ENCODE data around the gene TBL1X.

TBL1X gene

DNA sequence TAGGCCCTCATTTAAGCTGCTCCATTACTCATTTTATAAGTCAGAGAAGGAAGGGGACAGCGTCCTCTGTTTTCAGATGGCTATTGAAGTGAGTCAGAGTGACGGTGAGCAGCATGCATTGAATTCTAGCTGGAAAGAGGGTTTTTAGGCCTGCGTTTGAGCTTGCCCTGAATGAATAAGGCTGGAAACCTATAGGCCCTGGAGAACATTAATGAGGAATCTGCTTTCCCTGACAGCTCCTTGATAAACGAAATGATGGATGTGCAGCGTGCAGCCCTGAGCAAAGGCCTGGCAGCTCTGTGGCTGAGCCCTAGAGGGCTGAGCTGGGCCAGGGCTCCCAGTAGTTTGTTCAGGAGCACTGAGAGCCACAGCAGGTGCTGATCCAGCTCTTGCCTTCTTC lies 33.4 kb downstream of the TBL1X start:
- DNase-seq = no peak
- ATAC-seq = no peak

DNA sequence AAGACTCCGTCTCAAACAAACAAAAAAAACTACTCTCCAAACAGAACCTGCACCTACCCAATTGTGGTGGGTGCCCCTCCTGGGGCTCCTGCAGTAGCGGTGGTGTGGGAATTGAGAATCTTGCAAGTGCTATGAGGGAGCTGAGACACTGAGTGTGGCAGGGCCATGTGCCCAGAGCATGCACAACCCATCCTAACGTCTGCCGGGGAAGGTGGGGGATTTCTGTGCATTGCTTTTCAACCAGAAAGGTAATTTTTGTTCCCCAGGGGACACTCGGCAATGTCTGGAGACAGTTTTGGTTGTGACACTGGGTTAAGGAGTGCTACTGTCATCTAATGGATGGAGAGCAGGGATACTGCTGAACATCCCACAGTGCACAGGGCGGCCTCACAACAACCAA lies 35.7 kb downstream of the TBL1X start:
- no peak for DNase-seq
- ATAC-seq = no peak

- DNase-seq (no peak), ATAC-seq (no peak)
These were observed 36.5 kb downstream of the TBL1X start for GRCh38 chrX:9501362-9501761.

DNA sequence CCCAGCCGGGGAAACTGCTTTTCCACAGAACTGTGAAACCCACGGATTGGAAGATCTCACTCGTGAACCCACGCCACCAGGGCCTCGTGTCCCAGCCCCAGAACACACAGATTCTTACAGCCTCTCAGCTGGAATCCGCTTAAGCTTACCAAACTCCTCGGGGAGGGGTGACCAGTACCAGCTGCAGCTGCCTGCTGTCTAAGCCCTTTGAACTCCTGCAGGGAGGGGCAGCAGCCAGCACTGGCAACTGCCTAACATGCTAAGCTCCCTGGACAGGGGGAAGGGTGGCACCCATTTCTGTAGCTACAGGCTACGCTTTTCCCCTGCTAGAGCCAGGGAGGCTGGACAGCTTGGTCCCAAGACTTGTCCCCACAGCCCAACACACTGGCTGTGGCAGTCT lies 38.4 kb downstream of the TBL1X start:
- ATAC-seq = no peak
- no peak for DNase-seq

- ATAC-seq = no peak
- no peak for DNase-seq
These were observed 45.5 kb downstream of the TBL1X start for GRCh38 chrX:9510366-9510765.

GRCh38 chrX:9510980-9511379 lies 46.1 kb downstream of the TBL1X start:
- ATAC-seq = no peak

GRCh38 chrX:9515489-9515888 lies 50.6 kb downstream of the TBL1X start:
- no peak for DNase-seq
- ATAC-seq = no peak

More at GRCh38 chrX:9510980-9511379, 46.1 kb downstream of the TBL1X start:
- no peak for DNase-seq

GRCh38 chrX:9515973-9516538 lies 51.2 kb downstream of the TBL1X start:
- ATAC-seq (peak; percentile 57), DNase-seq (no peak)

DNA sequence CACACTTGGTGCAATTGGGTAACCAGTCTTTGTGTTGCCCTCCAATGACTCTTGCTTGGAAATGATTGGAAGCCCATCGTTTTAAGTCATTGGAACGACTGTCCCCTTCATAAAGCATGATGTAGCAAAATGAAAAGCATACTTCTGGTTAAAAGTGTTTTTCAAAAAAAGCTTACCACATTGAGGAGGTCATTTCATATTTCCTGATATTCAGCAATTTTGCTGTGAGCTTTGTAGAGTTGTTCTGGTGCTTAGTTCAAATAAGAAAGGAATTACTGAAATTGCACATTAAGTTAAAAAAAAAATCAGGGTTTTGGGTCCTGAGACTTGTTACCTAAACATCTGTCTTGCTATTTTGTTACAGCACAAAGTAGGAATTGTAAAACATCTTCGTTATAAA lies 51.8 kb downstream of the TBL1X start:
- DNase-seq (no peak), ATAC-seq (no peak)

DNA sequence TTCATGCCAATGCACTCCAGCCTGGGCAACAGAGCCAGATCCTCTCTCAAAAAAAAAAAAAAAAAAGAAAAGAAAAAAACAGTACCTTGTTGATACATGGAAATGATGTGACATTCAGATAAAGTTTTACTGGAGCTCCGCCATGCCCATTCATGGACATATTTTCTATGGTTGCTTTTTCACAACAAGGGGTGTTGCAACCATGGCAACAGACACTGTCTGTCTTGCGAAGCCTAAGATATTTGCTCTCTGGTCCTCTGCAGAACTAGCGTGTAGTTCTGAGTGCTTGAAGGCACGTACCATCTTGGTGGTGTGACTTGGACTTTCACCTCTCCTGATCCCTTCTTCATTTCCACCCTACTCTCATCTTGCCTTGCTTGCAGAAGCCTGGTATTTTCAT lies 53.2 kb downstream of the TBL1X start:
- ATAC-seq (no peak), DNase-seq (no peak)

- ATAC-seq = no peak
These were observed 54.0 kb downstream of the TBL1X start for GRCh38 chrX:9518889-9519288.

DNA sequence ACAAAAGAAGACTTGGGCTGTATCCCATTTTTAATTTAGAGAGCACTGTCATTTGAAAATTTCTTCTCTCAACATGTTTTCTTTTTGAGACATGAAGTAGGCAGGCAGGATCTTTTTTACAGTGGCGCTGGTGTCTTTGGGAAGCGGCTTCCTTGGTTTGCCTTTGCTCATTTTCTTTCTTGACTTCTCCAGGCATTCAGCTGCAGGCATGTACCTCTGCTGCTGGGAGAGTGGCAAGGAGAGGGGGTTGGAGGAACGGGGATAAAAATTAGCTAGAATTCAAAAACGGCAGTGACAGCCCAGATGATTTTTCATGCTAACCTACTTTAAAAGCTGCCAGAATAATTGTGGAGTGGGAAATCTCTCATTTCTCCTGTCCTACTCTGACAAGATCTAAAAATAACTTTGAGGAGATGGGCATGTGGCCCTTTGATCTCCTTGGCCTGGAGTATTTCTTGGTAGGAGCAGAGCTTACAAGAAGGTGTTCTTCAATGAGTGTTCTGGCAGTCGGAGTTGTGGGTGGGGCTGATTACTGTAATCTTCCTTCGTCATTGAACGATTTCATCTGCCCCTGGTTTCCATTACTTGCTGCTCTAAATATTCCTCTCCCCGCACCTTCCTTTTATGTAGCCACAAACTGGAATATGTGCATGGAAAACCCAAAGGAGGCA lies 54.8 kb downstream of the TBL1X start:
- ATAC-seq (no peak), DNase-seq (no peak)

More at GRCh38 chrX:9518889-9519288, 54.0 kb downstream of the TBL1X start:
- DNase-seq = no peak

- no peak for DNase-seq
- no peak for ATAC-seq
These were observed 55.3 kb downstream of the TBL1X start for GRCh38 chrX:9520217-9520590.

- ATAC-seq = no peak
These were observed 57.7 kb downstream of the TBL1X start for GRCh38 chrX:9522378-9523155.

DNA sequence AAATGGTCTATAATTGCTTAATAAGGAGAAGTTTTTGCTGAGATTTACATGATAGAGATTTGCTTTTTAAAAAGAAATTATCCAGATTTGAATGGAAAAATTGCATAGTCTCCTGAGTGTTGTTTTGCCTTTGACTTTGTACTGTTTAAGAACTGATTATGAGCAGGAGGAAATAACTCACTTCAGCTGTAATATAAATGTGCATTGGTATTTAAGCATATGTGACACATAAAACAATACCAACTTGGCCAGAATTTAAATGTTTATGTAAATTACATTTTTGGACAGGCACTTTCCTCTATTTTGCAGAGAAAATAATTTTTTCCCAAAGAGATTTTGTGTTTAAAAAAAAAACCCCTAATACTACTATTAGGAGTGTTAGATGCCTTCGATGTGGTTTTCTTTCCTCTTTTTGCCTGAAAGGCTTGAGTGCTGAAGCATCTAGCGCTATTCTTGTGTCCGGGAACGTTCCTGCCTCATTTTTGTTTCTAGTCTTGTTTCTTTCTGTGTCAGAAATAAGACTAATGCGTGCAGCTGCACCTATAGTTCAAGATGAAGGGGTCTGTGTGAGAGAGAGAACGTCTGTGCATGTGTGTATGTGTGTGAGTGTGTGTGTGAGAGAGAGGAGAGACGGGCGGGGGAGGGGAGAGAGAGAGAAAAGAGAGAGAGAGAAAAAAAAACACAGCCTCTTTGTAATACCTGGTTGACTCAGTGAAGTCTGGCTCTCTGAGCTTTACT lies 60.8 kb downstream of the TBL1X start:
- DNase-seq (no peak), ATAC-seq (no peak)

More at GRCh38 chrX:9522378-9523155, 57.7 kb downstream of the TBL1X start:
- no peak for DNase-seq

DNA sequence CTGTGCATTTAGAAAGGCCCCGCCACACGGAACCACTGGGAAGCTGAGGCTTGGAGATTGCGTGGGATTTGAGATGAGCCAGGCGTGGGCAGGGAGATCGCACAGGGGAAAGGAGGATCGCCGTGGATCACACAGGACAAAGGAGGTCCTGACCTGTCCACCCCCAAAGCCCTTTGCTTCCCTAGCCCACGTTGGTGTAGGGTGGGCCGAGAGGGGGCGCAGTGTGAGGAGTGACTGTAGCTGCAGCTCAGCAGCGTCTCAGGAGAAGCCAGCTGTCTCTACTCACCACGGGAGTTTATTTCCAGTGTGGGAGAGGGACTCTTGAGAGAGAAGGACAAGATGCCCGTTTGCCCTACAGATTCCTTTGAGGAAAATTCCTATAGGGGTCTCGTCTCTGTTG lies 62.1 kb downstream of the TBL1X start:
- DNase-seq (no peak), ATAC-seq (no peak)

- DNase-seq (no peak), ATAC-seq (no peak)
These were observed 63.6 kb downstream of the TBL1X start for GRCh38 chrX:9528498-9528897.

GRCh38 chrX:9529223-9529622 lies 64.4 kb downstream of the TBL1X start:
- ATAC-seq = no peak
- no peak for DNase-seq

DNA sequence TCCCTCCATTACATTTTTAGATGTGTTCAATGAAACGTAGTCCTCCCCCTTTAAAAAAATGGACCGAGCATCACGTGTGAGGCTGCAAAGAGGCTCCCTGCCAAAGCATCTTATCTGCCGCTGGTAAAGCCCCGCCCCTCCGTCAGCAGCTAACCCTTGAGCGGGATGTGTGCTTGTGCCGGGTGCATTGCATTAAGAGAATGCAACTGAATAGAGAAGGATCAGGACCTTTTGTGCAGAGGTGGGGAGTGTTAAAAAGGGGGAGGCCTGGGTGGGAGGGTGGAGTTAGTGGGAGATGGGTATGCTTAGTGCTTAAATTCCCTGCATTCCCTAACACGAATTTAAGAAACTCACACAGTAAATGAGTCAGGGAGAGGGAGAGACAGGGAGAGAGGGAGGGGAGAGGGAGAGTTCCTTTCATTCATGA lies 66.0 kb downstream of the TBL1X start:
- DNase-seq (peak; percentile 46), ATAC-seq (peak; percentile 76)

DNA sequence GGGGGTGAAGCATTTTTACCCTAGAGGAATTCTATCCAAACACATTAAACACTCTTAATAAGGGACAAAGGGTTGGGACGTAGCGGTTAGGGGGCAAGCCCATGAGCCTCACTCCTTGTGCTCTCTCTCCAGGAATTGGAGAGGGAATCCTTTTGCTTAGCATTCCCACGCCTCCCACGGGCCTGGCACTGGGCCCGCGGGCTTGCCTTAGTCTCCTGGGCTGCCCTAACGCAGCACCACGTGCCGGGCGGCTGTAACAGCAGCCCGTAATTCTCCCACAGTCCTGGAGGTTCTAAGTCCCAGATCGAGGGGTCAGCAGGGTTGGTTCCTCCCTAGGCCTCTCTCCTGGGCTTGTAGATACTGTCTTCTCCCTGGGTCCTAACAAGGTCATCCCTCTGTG lies 67.5 kb downstream of the TBL1X start:
- DNase-seq (no peak), ATAC-seq (no peak)

DNA sequence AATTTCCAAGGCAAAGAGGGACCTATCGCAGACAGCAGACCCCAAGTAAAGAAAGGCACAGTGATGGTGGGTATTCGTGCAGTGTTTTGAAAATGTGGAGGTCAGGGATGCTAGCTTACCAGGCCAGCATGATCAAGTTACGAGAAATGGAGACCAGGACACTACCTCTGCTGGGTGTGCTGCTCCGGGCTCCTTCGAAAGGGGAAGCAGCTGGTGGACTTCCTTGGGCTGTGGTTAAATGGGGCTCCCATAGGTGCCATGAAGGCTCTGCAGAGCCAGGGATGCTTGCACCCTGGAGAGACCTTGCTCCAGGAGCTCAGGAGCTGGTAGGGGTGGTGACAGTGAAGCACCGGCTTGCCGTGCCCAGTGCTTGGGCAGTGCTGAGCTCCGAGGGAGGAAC lies 68.8 kb downstream of the TBL1X start:
- no peak for ATAC-seq
- no peak for DNase-seq

DNA sequence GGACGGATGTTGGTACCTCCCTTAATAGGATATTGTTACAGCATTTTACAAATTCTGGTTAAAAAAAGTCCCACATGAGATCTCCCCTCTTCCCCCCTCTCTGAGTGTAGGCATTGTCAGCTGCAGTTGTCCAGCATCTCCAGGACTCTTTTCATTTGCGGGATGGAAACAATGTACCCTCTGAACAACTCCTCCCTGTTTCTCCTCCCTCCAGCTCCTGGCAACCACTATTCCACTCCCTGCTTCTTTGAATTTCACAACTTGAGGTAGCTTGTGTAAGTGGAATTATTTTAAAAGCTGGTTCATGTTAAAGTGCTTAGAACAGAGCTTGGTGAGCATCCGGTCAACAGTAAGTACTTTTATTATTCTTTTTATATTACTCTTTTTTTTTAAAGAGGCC lies 69.8 kb downstream of the TBL1X start:
- ATAC-seq = no peak
- DNase-seq = no peak

DNA sequence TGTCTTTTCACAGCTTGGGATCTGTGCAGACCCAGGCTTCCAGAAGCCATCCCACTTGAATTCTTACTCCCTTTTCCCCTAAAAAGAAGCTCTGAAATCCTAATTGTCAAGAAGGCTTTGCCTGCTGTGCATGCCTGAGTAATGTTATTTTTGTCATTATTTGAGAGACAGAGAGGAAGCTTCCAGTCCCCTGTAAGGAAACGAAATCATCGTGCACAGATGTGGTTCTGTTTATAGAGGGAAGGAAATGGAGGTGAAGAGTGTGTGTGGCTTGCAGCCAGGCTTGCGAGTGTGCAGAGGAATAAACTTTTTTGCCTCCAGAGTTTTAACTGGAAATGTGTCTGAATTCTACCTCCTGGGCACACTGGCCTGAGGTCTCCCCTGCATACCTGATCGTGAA lies 70.2 kb downstream of the TBL1X start:
- no peak for DNase-seq
- ATAC-seq = no peak
